Neural progenitor cell (in vitro differentiated cells): ENCODE results near the gene NSMCE1.

Experiments
- CTCF ChIP-seq: fragments of 200-600 bp; sonication (generic); IDR thresholded peaks from 2 replicates; pipeline ENCODE4 v1.5.1; 2017; ENCODE audit warnings: antibody characterized with exemption, mild to moderate bottlenecking
- EZH2 ChIP-seq: fragments of 200-600 bp; sonication (generic); IDR thresholded peaks from 2 replicates; pipeline ENCODE4 v1.6.1; 2017; ENCODE audit warnings: antibody characterized with exemption, mild to moderate bottlenecking, moderate library complexity

- TF ChIP-seq CTCF (no peak), EZH2 (no peak)
Measured at GRCh38 chr16:27244363-27244755, 24.2 kb downstream of the NSMCE1 start.
